Breast epithelium (tissue), 3 donors: ENCODE data around the gene RINT1.

Experiments
- CTCF ChIP-seq, 3 donors: fragments of 450-650 bp; IDR thresholded peaks; one replicate each; pipeline ENCODE4 v1.5.1; 2016 to 2017; ENCODE audit warnings: antibody characterized with exemption in 3 of 3, mild to moderate bottlenecking in 3 of 3, moderate library complexity in 3 of 3
- POLR2AphosphoS5 ChIP-seq, 3 donors: sonication (generic); formaldehyde crosslinking; IDR thresholded peaks; one replicate each; pipeline ENCODE4 v1.6.1; 2017; ENCODE audit warnings: antibody characterized with exemption in 3 of 3

DNA sequence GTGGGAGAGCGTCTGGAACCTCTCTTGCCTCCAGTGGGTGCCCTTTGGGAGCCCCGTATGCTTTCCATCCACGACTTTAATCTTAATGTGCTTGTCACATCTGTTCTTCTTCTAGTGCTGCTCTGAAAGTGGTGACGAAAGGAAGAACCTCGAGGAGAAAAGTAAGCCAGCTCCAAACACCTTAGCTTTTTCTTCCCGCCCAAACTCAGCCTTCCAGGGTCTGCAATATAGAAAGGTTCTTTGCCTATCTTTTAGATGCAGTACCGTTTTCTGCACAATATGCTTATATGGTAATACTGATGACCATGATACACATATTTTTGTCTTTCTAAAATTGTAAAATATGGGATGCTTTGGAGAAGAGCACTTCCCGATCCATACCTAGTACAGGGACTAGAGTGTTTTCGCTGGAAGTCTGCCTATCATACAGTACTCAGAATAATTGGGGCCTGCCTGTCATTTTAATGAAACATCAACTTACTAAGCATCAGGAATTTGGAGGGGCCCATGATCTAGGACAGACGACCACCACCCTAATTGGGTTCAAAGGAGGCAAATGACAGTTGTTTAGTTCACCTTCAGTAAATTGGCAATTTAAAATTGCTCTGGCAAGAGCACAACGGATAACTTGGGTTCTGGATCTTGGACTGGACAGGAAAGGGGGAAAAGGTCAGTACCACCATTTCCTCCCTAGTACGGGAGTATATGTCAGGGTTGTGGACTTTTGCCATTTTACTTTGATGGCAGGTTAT is 884 bp downstream of the RINT1 start:
- TF ChIP-seq CTCF (IDR thresholded peaks at IDR 0.05) (no peak), POLR2AphosphoS5 (IDR thresholded peaks at IDR 0.05) (no peak)
